GM12892 (cell line): ENCODE results near the gene LAMB3.
A peak's percentile ranks its signal among the peaks of the same experiment; 100 is the strongest.

Experiments used
- DNase-seq: peaks from one replicate; pipeline ENCODE4 v3.0.0; 2011; ENCODE audit not compliant: insufficient read length
- FAIRE-seq: peaks from 2 replicates; lab custom pipeline; 2011; peaks lifted over from hg19 to GRCh38; lab: Jason Lieb, UNC
- POLR2A ChIP-seq: IDR thresholded peaks from 2 replicates; pipeline ENCODE4 v1.6.1; 2011; ENCODE audit warnings: low read depth, low read length, control low read depth
- POLR2AphosphoS5 ChIP-seq: IDR thresholded peaks from 2 replicates; pipeline ENCODE4 v1.6.1; 2011; ENCODE audit warnings: low read depth, low read length, control low read depth
- TAF1 ChIP-seq: IDR thresholded peaks from 2 replicates; pipeline ENCODE4 v1.6.1; 2011; ENCODE audit warnings: low read depth, mild to moderate bottlenecking, control low read depth, low read length, borderline replicate concordance

LAMB3 gene

DNA sequence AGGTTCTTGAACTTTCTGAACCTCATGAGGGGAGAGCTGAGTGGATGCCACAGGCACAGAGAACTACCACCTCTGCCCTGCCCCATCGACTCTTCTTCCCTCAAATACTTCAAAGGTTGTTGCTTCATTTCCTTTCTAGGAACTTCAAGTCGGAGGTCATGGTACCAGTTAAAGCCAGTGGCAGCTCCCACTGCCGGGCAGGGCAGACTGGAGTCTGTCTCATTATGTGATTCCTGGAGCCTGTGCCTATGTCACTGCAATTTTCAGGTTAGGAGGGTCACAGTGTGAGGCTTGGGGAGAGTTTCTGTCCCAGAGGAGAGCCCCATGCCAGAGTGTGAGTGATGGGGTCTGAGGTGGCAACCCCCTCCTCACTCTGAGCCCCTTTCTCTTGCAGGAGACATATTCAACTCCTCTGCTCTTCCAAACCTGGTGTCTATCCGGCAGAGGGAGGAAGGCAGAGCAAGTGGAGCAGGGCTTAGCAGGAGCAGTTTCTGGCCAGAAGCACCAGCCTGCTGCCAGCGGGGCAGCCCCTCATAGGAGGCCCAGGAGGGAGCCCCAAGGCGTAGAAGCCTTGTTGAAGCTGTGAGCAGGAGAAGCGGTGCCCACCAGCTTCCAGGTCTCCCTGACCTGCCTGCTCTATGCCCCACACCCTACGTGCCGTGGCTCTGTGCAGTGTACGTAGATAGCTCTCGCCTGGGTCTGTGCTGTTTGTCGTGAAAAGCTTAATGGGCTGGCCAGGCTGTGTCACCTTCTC, 39.4 kb downstream of the LAMB3 start:
- TF ChIP-seq POLR2AphosphoS5 (no peak), TAF1 (no peak), POLR2A (no peak)
- DNase-seq (no peak), FAIRE-seq (no peak)

GRCh38 chr1:209611771-209612570, 40.3 kb downstream of the LAMB3 start:
- TF ChIP-seq TAF1 (no peak), POLR2AphosphoS5 (no peak), POLR2A (no peak)
- DNase-seq (no peak), FAIRE-seq (no peak)

DNA sequence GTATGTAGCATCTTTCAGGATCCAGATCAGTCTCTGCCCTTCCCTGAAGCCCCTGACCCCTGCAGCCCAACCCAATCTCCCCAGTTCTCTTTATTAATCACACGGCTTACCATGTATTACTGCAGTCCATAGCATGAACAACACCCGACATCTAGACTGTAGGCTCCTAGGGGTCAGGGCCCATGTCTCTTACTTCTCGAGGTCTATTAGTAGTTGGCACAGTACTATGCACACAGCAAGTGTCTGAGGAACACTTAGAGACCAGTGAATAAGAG, 41.7 kb downstream of the LAMB3 start:
- DNase-seq (no peak), FAIRE-seq (no peak)
- no peak for TF ChIP-seq POLR2AphosphoS5
- no peak for TF ChIP-seq TAF1
- TF ChIP-seq POLR2A: no peak

- FAIRE-seq (no peak), DNase-seq (no peak)
- TF ChIP-seq POLR2AphosphoS5 (no peak), TAF1 (no peak), POLR2A (no peak)
Measured at GRCh38 chr1:209609791-209610630, 42.2 kb downstream of the LAMB3 start.

DNA sequence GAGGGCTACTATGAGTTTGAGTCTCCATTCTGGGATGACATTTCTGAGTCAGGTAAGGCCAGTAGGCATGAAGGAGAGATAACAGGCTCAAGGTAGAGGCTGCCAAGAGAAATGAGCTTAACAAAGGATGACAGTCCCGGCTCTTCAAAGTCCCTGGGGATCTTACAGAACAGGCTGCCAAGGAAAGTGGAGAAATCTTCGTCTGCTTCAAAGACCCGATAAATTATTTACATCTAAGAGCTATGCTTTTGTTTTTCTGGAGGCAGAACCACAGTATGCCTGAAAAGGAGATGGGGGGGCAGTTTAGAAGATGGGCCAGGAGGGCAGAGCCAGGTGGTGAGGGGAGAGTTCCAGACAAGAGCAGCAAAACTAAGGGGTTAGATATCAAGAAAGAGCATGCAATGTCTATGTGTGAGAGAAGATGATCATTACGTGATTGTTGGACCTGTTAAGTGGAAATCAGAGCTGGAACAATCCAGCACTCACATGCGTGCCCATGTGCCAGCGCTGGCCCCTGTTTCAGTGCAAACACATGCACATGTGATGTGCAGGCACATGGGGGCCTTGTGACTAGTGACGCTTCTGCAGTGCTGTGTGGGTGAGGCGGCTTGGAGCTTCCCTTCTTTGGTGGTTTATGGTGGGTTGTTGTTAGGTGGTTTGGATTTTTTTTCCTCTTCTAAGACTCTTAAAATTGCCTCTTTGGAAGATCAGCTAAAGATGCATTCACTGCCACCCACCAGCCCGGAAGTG, 43.0 kb downstream of the LAMB3 start:
- peak; percentile 51 for FAIRE-seq
- TF ChIP-seq TAF1 (no peak), POLR2AphosphoS5 (no peak), POLR2A (no peak)
- no peak for DNase-seq

DNA sequence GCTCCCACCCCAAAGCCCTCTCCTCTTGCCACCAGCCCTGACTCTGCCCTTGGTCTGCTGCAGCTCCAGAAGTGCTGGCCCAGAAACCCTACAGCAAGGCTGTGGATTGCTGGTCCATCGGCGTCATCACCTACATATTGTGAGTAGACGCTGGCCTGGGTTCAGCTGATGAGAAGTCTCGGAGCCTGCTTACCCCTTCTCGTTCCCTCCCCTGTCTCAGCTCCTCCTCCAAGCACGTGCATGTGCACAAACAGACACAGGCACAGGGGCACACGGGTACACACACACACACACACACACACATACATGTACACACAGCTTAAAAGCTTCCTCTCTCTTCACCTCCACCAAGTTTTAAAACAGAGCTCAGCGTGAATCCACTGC, 44.4 kb downstream of the LAMB3 start:
- FAIRE-seq (peak; percentile 89), DNase-seq (no peak)
- TF ChIP-seq POLR2AphosphoS5 (no peak), TAF1 (no peak), POLR2A (no peak)

DNA sequence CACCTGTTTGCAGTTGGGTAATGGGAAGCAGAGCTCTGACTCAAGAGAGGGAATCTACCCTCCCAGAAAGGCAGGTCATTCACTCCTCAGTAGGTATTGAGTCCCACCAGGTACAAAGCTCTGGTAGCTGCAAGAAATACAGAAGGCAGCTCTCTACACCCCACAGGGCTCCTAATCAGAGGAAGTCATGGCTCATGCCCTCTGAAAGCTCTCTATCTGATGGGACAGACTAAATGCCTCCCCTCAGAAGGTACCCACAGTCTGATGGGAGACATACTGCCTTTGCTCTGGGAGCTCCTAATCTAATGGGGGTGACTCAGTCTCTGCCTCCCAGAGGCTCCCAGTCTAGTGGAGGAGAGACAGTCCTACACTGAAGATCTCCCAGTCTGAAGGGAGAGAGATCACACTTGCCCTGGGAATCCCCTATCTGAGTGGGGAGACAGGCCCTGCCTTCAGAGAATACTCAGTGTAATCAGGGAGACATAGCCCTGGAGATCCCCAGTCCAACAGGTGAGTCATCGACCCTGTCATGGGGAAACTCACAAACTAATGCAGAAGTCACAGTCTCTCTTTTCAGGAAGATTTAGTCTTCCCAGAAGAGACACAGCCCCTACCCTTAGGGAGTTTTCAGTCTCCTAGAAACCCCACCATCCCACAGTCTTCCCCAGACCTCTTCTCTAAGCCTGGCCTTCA, 45.0 kb downstream of the LAMB3 start:
- DNase-seq (no peak), FAIRE-seq (peak; percentile 30)
- TF ChIP-seq TAF1 (no peak), POLR2A (no peak), POLR2AphosphoS5 (no peak)

DNA sequence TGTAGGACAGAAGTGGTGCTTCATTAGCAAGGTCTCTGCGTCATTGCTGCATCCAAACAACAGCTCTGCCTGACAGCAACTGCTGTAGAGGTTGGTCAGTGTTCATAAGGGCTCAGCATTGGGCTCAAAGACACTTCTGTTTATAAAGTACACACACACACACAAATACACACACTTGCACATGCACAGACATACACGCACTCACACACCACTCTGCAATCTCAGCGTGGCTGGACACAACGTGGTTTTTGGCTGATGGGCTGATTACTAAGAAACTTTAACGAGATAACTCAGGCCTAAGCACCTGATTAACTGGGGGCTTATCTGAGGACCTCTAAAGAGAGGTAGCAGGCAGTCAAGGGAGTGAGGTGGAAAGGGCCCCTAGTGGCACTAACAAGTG, 48.3 kb downstream of the LAMB3 start:
- DNase-seq (no peak), FAIRE-seq (no peak)
- TF ChIP-seq TAF1: no peak

- FAIRE-seq (peak; percentile 78), DNase-seq (no peak)
- TF ChIP-seq TAF1 (no peak), POLR2A (no peak), POLR2AphosphoS5 (no peak)
Measured at GRCh38 chr1:209601809-209602657, 50.2 kb downstream of the LAMB3 start.

DNA sequence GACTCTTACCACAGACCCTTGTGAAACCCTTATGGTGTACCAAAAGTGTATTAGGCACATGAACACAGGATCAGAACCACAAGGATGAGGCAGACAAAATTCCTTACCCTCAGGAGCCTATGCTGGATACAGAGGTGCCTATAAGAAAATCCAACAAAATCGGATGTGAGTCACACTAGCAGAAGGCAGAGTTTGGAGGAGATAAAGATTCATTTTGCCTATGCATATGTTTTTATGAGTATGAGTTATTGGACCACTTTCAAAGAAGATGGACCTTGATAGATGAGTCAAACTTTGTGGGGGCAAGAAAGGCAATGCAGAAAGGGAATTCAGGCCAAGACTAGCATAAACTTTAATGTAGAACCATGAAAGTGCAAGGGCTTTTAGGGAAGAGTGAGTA, 51.7 kb downstream of the LAMB3 start:
- DNase-seq: no peak
- TF ChIP-seq POLR2AphosphoS5 (no peak), POLR2A (no peak), TAF1 (no peak)
- no peak for FAIRE-seq
